ENCODE measurements around the gene WDR27.

DNA sequence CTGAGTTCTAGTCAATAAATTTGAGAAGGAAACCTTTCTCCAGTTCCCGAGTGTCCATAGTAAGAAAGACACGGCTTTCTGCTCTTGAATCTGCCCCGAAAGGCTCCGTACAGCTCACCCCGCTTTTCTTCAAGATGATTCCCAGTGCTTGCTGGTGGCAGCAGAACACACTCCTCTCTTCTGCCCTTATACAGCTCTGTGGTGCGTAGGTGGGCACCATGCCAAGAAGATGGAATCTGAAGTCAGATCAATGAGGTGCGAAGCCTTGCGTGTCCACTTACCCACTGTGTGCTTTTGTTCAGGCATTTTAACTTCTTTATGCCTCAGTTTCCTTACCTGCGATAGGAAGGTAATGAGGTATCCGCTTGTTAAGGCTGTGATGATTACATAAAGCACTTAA is 142.2 kb downstream of the WDR27 start:
- no peak for TF ChIP-seq CTCF (IDR thresholded peaks at IDR 0.05)
- no peak for TF ChIP-seq POLR2A (IDR thresholded peaks at IDR 0.05)
- no peak for TF ChIP-seq EP300 (IDR thresholded peaks at IDR 0.05)

Measured in sigmoid colon (tissue), 4 donors.